Measurements from ENCODE around the gene TMEM59L. TPM values are rescaled to one million over a fixed set of nuclear protein-coding genes. Genes with fewer than 3 reads are reported as not detected.
A peak's percentile ranks its signal among the peaks of the same experiment; 100 is the strongest.

TMEM59L gene
- total and polyA plus RNA-seq, 2 of the 13 experiments (the other 11 are each of a cell fraction or from before 2014, with no cell fraction given) = 0.97 to 5.5 TPM

GRCh38 chr19:18607226-18608101 is 5.2 kb upstream of the TMEM59L start (continued):
- TF ChIP-seq PRDM4 (CRISPR knock-in tag; IDR thresholded peaks at IDR 0.05; ENCODE audit: borderline replicate concordance) (no peak), ZNF24 (IDR thresholded peaks at IDR 0.05) (no peak), ZMYM2 (CRISPR knock-in tag; IDR thresholded peaks at IDR 0.05) (no peak), ZNF543 (CRISPR knock-in tag; IDR thresholded peaks at IDR 0.05) (no peak), GLI4 (CRISPR knock-in tag; IDR thresholded peaks at IDR 0.05; ENCODE audit: borderline replicate concordance) (no peak), ZNF101 (CRISPR knock-in tag; IDR thresholded peaks at IDR 0.05; ENCODE audit: borderline replicate concordance, low read depth) (no peak), FOXO1 (CRISPR knock-in tag; IDR thresholded peaks at IDR 0.05) (no peak), PAWR (CRISPR knock-in tag; IDR thresholded peaks at IDR 0.05; ENCODE audit: borderline replicate concordance) (no peak), DMAP1 (CRISPR knock-in tag; IDR thresholded peaks at IDR 0.05) (no peak), AGO1 (IDR thresholded peaks at IDR 0.05; ENCODE audit: low read depth, low read length, poor library complexity, severe bottlenecking) (no peak), HNF4G (IDR thresholded peaks at IDR 0.05; ENCODE audit: borderline replicate concordance, low read depth, low read length) (no peak), HNF4G (CRISPR knock-in tag; IDR thresholded peaks at IDR 0.05; ENCODE audit: borderline replicate concordance, low read depth) (no peak), ZNF549 (CRISPR knock-in tag; IDR thresholded peaks at IDR 0.05) (no peak)
- TF ChIP-seq, protein P1, sequence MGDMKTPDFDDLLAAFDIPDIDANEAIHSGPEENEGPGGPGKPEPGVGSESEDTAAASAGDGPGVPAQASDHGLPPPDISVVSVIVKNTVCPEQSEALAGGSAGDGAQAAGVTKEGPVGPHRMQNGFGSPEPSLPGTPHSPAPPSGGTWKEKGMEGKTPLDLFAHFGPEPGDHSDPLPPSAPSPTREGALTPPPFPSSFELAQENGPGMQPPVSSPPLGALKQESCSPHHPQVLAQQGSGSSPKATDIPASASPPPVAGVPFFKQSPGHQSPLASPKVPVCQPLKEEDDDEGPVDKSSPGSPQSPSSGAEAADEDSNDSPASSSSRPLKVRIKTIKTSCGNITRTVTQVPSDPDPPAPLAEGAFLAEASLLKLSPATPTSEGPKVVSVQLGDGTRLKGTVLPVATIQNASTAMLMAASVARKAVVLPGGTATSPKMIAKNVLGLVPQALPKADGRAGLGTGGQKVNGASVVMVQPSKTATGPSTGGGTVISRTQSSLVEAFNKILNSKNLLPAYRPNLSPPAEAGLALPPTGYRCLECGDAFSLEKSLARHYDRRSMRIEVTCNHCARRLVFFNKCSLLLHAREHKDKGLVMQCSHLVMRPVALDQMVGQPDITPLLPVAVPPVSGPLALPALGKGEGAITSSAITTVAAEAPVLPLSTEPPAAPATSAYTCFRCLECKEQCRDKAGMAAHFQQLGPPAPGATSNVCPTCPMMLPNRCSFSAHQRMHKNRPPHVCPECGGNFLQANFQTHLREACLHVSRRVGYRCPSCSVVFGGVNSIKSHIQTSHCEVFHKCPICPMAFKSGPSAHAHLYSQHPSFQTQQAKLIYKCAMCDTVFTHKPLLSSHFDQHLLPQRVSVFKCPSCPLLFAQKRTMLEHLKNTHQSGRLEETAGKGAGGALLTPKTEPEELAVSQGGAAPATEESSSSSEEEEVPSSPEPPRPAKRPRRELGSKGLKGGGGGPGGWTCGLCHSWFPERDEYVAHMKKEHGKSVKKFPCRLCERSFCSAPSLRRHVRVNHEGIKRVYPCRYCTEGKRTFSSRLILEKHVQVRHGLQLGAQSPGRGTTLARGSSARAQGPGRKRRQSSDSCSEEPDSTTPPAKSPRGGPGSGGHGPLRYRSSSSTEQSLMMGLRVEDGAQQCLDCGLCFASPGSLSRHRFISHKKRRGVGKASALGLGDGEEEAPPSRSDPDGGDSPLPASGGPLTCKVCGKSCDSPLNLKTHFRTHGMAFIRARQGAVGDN (CRISPR knock-in tag; IDR thresholded peaks at IDR 0.05) = peak; percentile 56
- TF ChIP-seq, protein P2, sequence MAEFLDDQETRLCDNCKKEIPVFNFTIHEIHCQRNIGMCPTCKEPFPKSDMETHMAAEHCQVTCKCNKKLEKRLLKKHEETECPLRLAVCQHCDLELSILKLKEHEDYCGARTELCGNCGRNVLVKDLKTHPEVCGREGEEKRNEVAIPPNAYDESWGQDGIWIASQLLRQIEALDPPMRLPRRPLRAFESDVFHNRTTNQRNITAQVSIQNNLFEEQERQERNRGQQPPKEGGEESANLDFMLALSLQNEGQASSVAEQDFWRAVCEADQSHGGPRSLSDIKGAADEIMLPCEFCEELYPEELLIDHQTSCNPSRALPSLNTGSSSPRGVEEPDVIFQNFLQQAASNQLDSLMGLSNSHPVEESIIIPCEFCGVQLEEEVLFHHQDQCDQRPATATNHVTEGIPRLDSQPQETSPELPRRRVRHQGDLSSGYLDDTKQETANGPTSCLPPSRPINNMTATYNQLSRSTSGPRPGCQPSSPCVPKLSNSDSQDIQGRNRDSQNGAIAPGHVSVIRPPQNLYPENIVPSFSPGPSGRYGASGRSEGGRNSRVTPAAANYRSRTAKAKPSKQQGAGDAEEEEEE (CRISPR knock-in tag; IDR thresholded peaks at IDR 0.05; ENCODE audit: borderline replicate concordance) = no peak
